H9 (cell line): ENCODE measurements around the gene PFDN4. TPM values are rescaled to one million over a fixed set of nuclear protein-coding genes. Genes with fewer than 3 reads are reported as not detected.

Experiments
- DNase-seq: peaks from one replicate; pipeline ENCODE4 v3.0.0-alpha.2; 2017
- H2AFZ ChIP-seq: one replicate; pipeline ENCODE4 v1.6.1; 2013; ENCODE audit warnings: mild to moderate bottlenecking, low read length, control low read depth, moderate library complexity
- H2AK5ac ChIP-seq: 2 replicates; pipeline ENCODE4 v1.6.1; 2013; ENCODE audit warnings: low read length, control low read depth, mixed read lengths; ENCODE audit not compliant: insufficient read length
- H2BK120ac ChIP-seq: one replicate; pipeline ENCODE4 v1.6.1; 2013; ENCODE audit warnings: low read depth, mild to moderate bottlenecking, low read length, control low read depth, inconsistent platforms; ENCODE audit not compliant: poor library complexity, severe bottlenecking
- H2BK12ac ChIP-seq: 2 replicates; pipeline ENCODE4 v1.6.1; 2013; ENCODE audit warnings: low read length, control low read depth, mixed read lengths, low read depth; ENCODE audit not compliant: insufficient read length
- H2BK15ac ChIP-seq: 2 replicates; pipeline ENCODE4 v1.6.1; 2013; ENCODE audit warnings: low read depth, low read length, control low read depth
- H2BK20ac ChIP-seq: one replicate; pipeline ENCODE4 v1.6.1; 2013; ENCODE audit warnings: low read depth, mild to moderate bottlenecking, low read length, control low read depth, inconsistent platforms; ENCODE audit not compliant: poor library complexity, severe bottlenecking
- H2BK5ac ChIP-seq: 2 replicates; pipeline ENCODE4 v1.6.1; 2013; ENCODE audit warnings: low read length, control low read depth, mixed read lengths; ENCODE audit not compliant: insufficient read length
- H3K14ac ChIP-seq: 2 replicates; pipeline ENCODE4 v1.6.1; 2013; ENCODE audit warnings: low read length, control low read depth; ENCODE audit not compliant: insufficient read depth
- H3K18ac ChIP-seq: 2 replicates; pipeline ENCODE4 v1.6.1; 2013; ENCODE audit warnings: low read depth, mild to moderate bottlenecking, mixed read lengths, low read length, control low read depth; ENCODE audit not compliant: insufficient read length
- H3K23ac ChIP-seq: 2 replicates; pipeline ENCODE4 v1.6.1; 2013; ENCODE audit warnings: low read length, control low read depth, mixed read lengths, low read depth; ENCODE audit not compliant: insufficient read length
- H3K23me2 ChIP-seq: 2 replicates; pipeline ENCODE4 v1.6.1; 2013; ENCODE audit warnings: low read depth, mild to moderate bottlenecking, mixed read lengths, low read length, control low read depth; ENCODE audit not compliant: insufficient read length, poor library complexity, severe bottlenecking
- H3K27ac ChIP-seq: 2 replicates; pipeline ENCODE4 v1.5.1; 2013; ENCODE audit warnings: low read length, control low read depth, mixed read lengths, low read depth; ENCODE audit not compliant: insufficient read length
- H3K27me3 ChIP-seq: 2 replicates; pipeline ENCODE4 v1.6.1; 2013; ENCODE audit warnings: low read length, control low read depth, inconsistent platforms; ENCODE audit not compliant: insufficient read depth
- H3K4ac ChIP-seq: 2 replicates; pipeline ENCODE4 v1.6.1; 2013; ENCODE audit warnings: low read depth, mild to moderate bottlenecking, control low read depth, inconsistent platforms, low read length, moderate library complexity
- H3K4me1 ChIP-seq: 2 replicates; pipeline ENCODE4 v1.6.1; 2013; ENCODE audit warnings: low read length, control low read depth, inconsistent platforms; ENCODE audit not compliant: insufficient read depth
- H3K4me2 ChIP-seq: 2 replicates; pipeline ENCODE4 v1.6.1; 2013; ENCODE audit warnings: low read length, control low read depth, mixed read lengths; ENCODE audit not compliant: insufficient read length, insufficient read depth
- H3K56ac ChIP-seq: 2 replicates; pipeline ENCODE4 v1.6.1; 2013; ENCODE audit warnings: low read depth, mild to moderate bottlenecking, mixed read lengths, low read length, control low read depth; ENCODE audit not compliant: insufficient read length
- H3K79me1 ChIP-seq: 2 replicates; pipeline ENCODE4 v1.6.1; 2013; ENCODE audit warnings: low read depth, mild to moderate bottlenecking, moderate library complexity, low read length, control low read depth, inconsistent platforms; ENCODE audit not compliant: insufficient read depth, poor library complexity, severe bottlenecking
- H3K79me2 ChIP-seq: 2 replicates; pipeline ENCODE4 v1.6.1; 2013; ENCODE audit warnings: low read length, control low read depth, inconsistent platforms; ENCODE audit not compliant: insufficient read depth
- H3K9ac ChIP-seq: 2 replicates; pipeline ENCODE4 v1.6.1; 2013; ENCODE audit warnings: low read length, control low read depth, mixed read lengths; ENCODE audit not compliant: insufficient read length; ENCODE audit errors: extremely low read depth
- H3K9me3 ChIP-seq: one replicate; pipeline ENCODE4 v1.6.1; 2013; ENCODE audit warnings: low read depth, low read length, inconsistent platforms; ENCODE audit not compliant: control insufficient read depth
- H3T11ph ChIP-seq: one replicate; pipeline ENCODE4 v1.6.1; 2013; ENCODE audit warnings: mild to moderate bottlenecking, low read length, control low read depth, inconsistent platforms
- H4K20me1 ChIP-seq: one replicate; pipeline ENCODE4 v1.6.1; 2013; ENCODE audit not compliant: control insufficient read depth, insufficient read length, insufficient read depth
- H4K5ac ChIP-seq: 2 replicates; pipeline ENCODE4 v1.6.1; 2013; ENCODE audit warnings: low read depth, mild to moderate bottlenecking, mixed read lengths, low read length, control low read depth; ENCODE audit not compliant: insufficient read length
- H4K8ac ChIP-seq: replicated peaks from 2 replicates; pipeline ENCODE4 v1.6.1; 2013; ENCODE audit warnings: low read length, control low read depth, mixed read lengths, low read depth; ENCODE audit not compliant: insufficient read length
- H4K91ac ChIP-seq: 2 replicates; pipeline ENCODE4 v1.6.1; 2013; ENCODE audit warnings: low read depth, mild to moderate bottlenecking, moderate library complexity, mixed read lengths, low read length, control low read depth; ENCODE audit not compliant: insufficient read length
- H3K27ac Mint-ChIP-seq, 3 experiments: 2 replicates in 2 of 3; 3 replicates in 1 of 3; pipeline ENCODE4 v1.8.0; 2020 to 2021; ENCODE audit warnings: mixed read lengths in 3 of 3, mild to moderate bottlenecking in 1 of 3, moderate library complexity in 1 of 3
- H3K27me3 Mint-ChIP-seq: 2 replicates; pipeline ENCODE4 v1.8.0; 2021; ENCODE audit warnings: low read depth, mild to moderate bottlenecking, moderate library complexity, mixed read lengths
- H3K36me3 Mint-ChIP-seq, 3 experiments: 2 replicates in 2 of 3; 3 replicates in 1 of 3; pipeline ENCODE4 v1.8.0; 2020 to 2021; ENCODE audit warnings: low read depth in 3 of 3, mixed read lengths in 3 of 3; ENCODE audit not compliant: insufficient read depth in 1 of 3
- H3K4me1 Mint-ChIP-seq, 2 experiments: 2 replicates each; pipeline ENCODE4 v1.8.0; 2020; ENCODE audit warnings: mixed read lengths in 2 of 2
- H3K4me3 Mint-ChIP-seq, 2 experiments: 2 replicates in 1 of 2; 3 replicates in 1 of 2; pipeline ENCODE4 v1.8.0; 2020 to 2021; ENCODE audit warnings: mild to moderate bottlenecking in 2 of 2, mixed read lengths in 2 of 2, moderate library complexity in 1 of 2
- H3K9me3 Mint-ChIP-seq, 2 experiments: 2 replicates in 1 of 2; 3 replicates in 1 of 2; pipeline ENCODE4 v1.8.0; 2020; ENCODE audit warnings: mild to moderate bottlenecking in 2 of 2, mixed read lengths in 2 of 2, moderate library complexity in 1 of 2
- CTCF ChIP-seq: fragments of 200-600 bp; sonication (generic); conservative IDR thresholded peaks from 3 replicates; pipeline ENCODE4 v1.8.0; 2021; ENCODE audit warnings: antibody characterized with exemption, mild to moderate bottlenecking
- WGBS: extraction: QIAGEN DNeasy Blood & Tissue Kit; methylation state at CpG from one replicate; pipeline ENCODE4 v1.1.7; 2013; ENCODE audit warnings: missing lambda C conversion rate, low lambda C conversion rate, mixed read lengths; ENCODE audit not compliant: insufficient read length; ENCODE audit errors: extremely low coverage; 5-methylcytosine and 5-hydroxymethylcytosine counted together
- total RNA-seq: library from RNA; stranded (reverse); gene quantifications from 2 replicates; pipeline ENCODE4 v1.2.1, GENCODE V29; 2021

PFDN4 gene
- total RNA-seq, 1 experiment from 2014 or later: 73.6 TPM

GRCh38 chr20:54200487-54201267, 7.2 kb upstream of the PFDN4 start:
- no peak overlapping the region for H3K9ac ChIP-seq
- no peak overlapping the region for H2AK5ac ChIP-seq
- no peak overlapping the region for H2BK12ac ChIP-seq
- Mint-ChIP-seq H3K36me3 (no peaks in the 10 kb centered on the region), H3K9me3 (no peaks in the 10 kb centered on the region), H3K4me1 (peaks cover 9 to 12% of the 10 kb centered on the region in 2 experiments), H3K27ac (no peak overlapping the region), H3K27me3 (no peaks in the 10 kb centered on the region; the same call in none of the 2 replicates), H3K4me3 (no peak overlapping the region)
- H3K23ac ChIP-seq: no peak overlapping the region
- H3K56ac ChIP-seq: no peak overlapping the region
- no peak overlapping the region for H2BK20ac ChIP-seq
- H3K4ac ChIP-seq: no peak overlapping the region
- no peaks in the 10 kb centered on the region for H3K79me1 ChIP-seq
- H3K27ac ChIP-seq: no peak overlapping the region
- H3K27me3 ChIP-seq: no peaks in the 10 kb centered on the region
- no peaks in the 10 kb centered on the region for H3K4me1 ChIP-seq
- no peak overlapping the region for H2BK15ac ChIP-seq
- no peak overlapping the region for H2BK120ac ChIP-seq
- H3K14ac ChIP-seq: no peak overlapping the region
- H3K79me2 ChIP-seq: no peaks in the 10 kb centered on the region
- no CpG with 5 or more reads among the region's 7 CpGs for WGBS
- H3K9me3 ChIP-seq: no peaks in the 10 kb centered on the region
- H3K18ac ChIP-seq: no peak overlapping the region
- H4K5ac ChIP-seq: no peak overlapping the region
- H3K4me2 ChIP-seq: no peak overlapping the region
- no peak overlapping the region for H2BK5ac ChIP-seq
- DNase-seq: no peak
- no peak overlapping the region for H4K8ac ChIP-seq
- H4K91ac ChIP-seq: no peak overlapping the region
- TF ChIP-seq CTCF: no peak
- H2AFZ ChIP-seq: no peak overlapping the region
- H3T11ph ChIP-seq: no peak overlapping the region
- H3K23me2 ChIP-seq: no peaks in the 10 kb centered on the region
- H4K20me1 ChIP-seq: no peaks in the 10 kb centered on the region
